Panc1 (cell line): ENCODE results near the gene EPHA3.

ENCODE experiments used
- POLR2AphosphoS5 ChIP-seq: IDR thresholded peaks from 2 replicates; pipeline ENCODE4 v1.6.1; 2012; ENCODE audit warnings: mild to moderate bottlenecking, low read depth, low read length, moderate library complexity
- REST ChIP-seq, 2 experiments: IDR thresholded peaks; 2 replicates each; pipeline ENCODE4 v1.6.1; 2011 to 2012; ENCODE audit warnings: low read depth in 2 of 2, control low read depth in 1 of 2, low read length in 1 of 2, mild to moderate bottlenecking in 1 of 2, moderate library complexity in 1 of 2; ENCODE audit not compliant: insufficient read depth in 1 of 2
- SIN3A ChIP-seq: IDR thresholded peaks from 2 replicates; pipeline ENCODE4 v1.6.1; 2012; ENCODE audit warnings: low read depth, mild to moderate bottlenecking, low read length, moderate library complexity, borderline replicate concordance; ENCODE audit not compliant: insufficient read depth
- TCF7L2 ChIP-seq: IDR thresholded peaks from 2 replicates; pipeline ENCODE4 v1.6.1; 2011; ENCODE audit warnings: mild to moderate bottlenecking, low read depth, low read length, inconsistent platforms
- TF ChIP-seq, protein P1 (sequence below): fragments of 450-650 bp; IDR thresholded peaks from 2 replicates; pipeline ENCODE4 v1.5.1; 2017; ENCODE audit warnings: mild to moderate bottlenecking

GRCh38 chr3:89246326-89246725 lies 138.9 kb downstream of the EPHA3 start:
- TF ChIP-seq POLR2AphosphoS5: no peak
- TF ChIP-seq, protein P1, sequence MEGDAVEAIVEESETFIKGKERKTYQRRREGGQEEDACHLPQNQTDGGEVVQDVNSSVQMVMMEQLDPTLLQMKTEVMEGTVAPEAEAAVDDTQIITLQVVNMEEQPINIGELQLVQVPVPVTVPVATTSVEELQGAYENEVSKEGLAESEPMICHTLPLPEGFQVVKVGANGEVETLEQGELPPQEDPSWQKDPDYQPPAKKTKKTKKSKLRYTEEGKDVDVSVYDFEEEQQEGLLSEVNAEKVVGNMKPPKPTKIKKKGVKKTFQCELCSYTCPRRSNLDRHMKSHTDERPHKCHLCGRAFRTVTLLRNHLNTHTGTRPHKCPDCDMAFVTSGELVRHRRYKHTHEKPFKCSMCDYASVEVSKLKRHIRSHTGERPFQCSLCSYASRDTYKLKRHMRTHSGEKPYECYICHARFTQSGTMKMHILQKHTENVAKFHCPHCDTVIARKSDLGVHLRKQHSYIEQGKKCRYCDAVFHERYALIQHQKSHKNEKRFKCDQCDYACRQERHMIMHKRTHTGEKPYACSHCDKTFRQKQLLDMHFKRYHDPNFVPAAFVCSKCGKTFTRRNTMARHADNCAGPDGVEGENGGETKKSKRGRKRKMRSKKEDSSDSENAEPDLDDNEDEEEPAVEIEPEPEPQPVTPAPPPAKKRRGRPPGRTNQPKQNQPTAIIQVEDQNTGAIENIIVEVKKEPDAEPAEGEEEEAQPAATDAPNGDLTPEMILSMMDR: no peak
- TF ChIP-seq REST (IDR thresholded peaks at IDR 0.05; ENCODE audit: insufficient read depth in 1 of 2, low read depth in 2 of 2, low read length in 1 of 2): no peak
- no peak for TF ChIP-seq SIN3A
- TF ChIP-seq TCF7L2: no peak
